ENCODE measurements around the gene FAR1.
"Not testable (repeated sequence)": the region's sequence is repeated elsewhere in the genome, so short reads cannot be mapped to it uniquely, and the experiment has no call there.

Gene FAR1

DNA sequence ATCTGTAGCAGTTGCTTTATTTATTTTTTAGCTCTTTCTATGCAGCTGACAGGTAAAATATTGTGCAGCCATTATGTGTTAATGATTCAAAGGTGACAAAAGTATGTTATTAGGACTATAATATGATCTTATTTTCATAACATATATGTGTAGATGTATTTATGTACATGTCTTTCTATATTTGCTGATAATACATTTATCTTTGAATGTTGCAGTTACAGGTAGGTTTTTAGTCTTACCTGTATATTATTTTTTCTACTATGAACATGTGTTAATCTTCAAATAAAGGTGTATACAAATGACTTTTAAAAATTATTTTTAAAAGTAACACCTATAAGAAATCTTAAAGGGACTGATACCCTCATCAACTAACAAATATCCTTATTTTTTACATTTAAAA, 33.6 kb downstream of the FAR1 start:
- no peak for DNase-seq (ENCODE audit: low read depth in 3 of 3, low spot score in 1 of 3)

DNA sequence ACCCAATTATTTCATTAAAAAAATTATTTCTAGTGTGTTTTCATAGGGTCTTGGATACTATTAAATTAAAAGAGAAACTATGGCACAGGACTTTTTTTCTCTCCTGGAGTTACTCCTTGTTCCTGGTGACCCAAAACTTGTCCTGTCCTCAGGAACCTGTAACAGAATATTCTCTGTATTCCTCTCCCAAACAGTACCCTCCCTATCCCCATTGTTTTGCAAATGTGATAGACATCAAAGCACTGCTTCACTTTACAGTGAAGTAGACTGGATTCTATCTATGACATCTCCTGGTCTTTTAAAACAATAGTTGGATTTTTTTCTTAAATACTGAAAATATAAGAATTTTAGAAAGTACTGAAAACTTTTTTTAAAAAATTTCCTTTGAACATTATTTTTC, 37.2 kb downstream of the FAR1 start:
- no peak for DNase-seq (ENCODE audit: low read depth in 3 of 3, low spot score in 1 of 3)

DNA sequence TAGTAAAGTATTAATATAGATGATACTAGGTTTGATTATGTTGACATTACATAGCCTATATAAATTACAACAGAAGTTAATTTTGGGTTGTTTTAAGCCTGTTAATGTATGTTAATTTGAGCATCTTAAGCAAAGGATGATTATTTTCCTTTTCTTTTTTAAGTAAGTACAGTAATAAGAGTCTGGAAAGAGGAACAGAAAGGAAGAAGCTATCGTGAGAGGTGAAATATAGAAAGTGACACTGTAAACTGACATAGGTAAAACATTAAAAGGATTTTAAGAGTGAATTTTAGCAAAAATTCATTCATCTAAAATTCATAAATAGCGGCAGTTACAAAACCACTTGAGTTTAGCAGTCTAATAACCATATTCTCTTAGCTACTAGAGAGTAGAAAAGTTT, 45.5 kb downstream of the FAR1 start:
- DNase-seq (ENCODE audit: low read depth in 3 of 3, low spot score in 1 of 3), result no peak

- no peak for DNase-seq (ENCODE audit: low read depth in 3 of 3, low spot score in 1 of 3)
Measured at GRCh38 chr11:13717331-13717730, 48.9 kb downstream of the FAR1 start.

GRCh38 chr11:13718394-13718793, 49.9 kb downstream of the FAR1 start:
- DNase-seq (ENCODE audit: low read depth in 3 of 3, low spot score in 1 of 3), result no peak

DNA sequence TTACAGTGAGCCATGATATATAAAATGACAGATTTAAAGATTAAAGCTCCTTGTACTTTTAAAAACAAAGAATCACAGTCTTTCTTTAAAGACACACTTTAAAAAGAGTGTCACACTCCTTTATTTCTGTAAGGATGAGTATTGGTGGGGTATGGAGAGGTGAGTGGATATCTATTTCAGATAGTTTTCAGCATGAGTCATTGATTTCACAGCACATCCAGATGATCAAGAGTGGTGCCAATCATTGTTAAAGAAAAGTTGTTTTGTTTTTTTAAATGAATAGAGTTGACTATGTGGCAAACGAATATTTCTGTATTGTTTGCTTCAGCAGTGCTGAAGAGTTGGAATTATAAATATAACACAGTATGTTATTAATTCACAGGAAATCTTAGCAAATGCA, 52.5 kb downstream of the FAR1 start:
- DNase-seq (ENCODE audit: low read depth in 3 of 3, low spot score in 1 of 3), result no peak

DNA sequence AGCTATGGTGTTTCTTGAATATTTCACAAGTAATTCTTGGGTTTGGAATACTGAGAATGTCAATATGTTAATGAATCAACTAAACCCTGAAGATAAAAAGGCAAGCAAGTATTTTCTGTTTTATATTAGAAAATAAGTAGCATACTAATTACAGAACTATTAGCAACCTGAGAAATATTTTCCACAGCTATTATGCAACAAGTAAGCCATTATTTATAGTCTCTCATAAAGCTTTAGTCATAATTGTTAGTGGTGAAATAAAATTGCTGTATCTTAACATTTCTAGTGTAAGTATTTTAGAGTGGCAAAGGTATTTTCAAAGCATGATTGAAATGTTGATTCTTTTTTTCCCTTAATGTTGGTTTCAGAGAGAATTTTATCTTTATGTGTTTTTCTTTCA, 53.3 kb downstream of the FAR1 start:
- no peak for DNase-seq (ENCODE audit: low read depth in 3 of 3, low spot score in 1 of 3)

DNA sequence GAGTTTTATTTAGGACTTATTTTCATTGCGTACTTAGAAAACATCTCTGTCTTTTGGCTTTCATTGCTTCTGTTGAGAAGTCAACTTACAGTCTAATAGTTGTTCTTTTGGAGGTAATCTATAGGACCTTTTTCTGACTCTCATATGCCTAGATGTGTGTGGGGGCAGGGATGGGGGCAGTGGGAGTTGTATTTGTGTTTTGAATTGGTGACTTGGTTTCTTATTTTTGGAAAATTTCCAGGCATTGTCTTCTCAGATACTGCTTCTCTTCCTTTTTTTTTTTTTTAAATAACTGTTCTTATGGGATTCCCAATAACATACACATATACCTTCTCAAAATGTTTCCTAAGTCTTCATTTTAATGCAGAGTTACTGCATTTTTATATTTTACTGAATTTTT, 58.0 kb downstream of the FAR1 start:
- DNase-seq (ENCODE audit: low read depth in 3 of 3, low spot score in 1 of 3), result no peak

GRCh38 chr11:13728076-13728475, 59.6 kb downstream of the FAR1 start:
- DNase-seq (ENCODE audit: low read depth in 3 of 3, low spot score in 1 of 3), result no peak

DNA sequence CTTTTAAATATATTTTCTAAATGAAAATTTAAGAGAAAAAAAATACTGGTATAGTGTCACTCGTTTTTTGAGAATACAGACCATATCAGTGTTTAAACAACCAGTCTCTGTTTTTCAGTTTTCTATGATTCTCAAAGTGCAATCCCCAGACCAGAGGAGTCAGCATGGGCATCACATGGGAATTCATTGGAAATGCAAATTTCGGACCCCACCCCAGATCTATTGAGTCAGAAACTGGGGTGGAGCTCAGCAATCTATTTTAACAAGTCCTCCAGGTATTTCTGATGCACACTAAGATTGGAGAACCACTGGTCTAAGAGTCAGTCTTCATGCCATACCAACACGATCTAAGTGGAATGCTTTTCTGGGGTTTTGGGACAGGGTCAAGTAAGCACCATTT, 66.1 kb downstream of the FAR1 start:
- DNase-seq (ENCODE audit: low read depth in 3 of 3, low spot score in 1 of 3), result no peak

DNA sequence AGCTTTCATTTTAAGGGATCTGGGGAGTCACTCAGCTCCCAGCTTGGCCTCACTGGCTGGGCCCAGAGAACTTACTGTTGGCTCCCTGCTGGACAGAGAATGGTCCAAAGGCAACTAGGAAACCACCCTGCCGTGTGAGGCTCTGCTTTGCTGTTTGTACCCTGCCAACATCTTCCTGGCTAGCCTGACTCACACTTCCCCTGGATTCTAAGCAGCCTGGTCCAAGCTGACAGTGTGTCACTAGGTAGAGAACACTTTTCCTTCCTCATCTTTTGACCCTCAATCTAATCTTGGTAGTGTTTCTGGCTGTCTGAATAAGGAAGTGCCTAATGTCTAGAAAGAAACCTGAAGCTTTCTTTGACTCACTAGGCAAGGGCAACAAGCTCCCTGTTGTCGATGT, 76.7 kb downstream of the FAR1 start:
- no peak for DNase-seq (ENCODE audit: low read depth in 3 of 3, low spot score in 1 of 3)

DNA sequence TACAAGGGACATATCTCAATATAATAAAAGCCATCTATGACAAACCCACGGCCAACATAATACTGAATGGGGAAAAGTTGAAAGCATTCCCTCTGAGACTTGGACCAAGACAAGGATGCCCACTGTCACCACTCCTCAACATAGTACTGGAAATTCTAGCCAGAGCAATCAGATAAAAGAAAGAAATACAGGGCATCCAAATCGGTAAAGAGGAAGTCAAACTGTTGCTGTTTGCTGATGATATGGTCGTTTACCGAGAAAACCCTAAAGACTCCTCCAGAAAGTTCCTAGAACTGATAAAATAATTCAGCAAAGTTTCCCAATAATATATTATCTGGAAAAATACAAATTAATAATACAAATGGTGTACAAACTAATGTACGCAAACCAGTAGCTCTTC, 84.8 kb downstream of the FAR1 start:
- DNase-seq (ENCODE audit: low read depth in 3 of 3, low spot score in 1 of 3), result not testable (repeated sequence)

GRCh38 chr11:13759050-13759449, 90.6 kb downstream of the FAR1 start:
- DNase-seq (ENCODE audit: low read depth in 3 of 3, low spot score in 1 of 3), result no peak

DNA sequence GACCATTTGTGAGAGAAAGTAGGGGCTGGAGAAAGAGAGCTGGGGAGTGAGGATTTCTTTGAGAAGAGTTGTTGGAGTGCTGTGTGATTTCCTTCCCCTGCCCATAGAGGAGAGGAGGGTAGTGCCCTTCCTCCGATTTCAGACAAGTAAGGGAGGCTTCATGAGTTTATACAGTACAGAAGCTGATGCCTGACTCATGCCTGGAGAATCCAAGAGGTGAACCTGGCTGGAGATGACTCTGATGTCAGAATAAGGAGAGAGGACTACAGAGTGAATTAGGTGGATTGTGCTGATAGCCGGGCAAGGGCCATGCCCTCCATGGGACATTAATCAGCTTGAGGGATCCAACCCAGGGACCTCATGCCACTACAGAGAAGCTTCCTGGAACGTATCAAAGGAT, 91.6 kb downstream of the FAR1 start:
- no peak for DNase-seq (ENCODE audit: low read depth in 3 of 3, low spot score in 1 of 3)

GRCh38 chr11:13761250-13761649, 92.8 kb downstream of the FAR1 start:
- no peak for DNase-seq (ENCODE audit: low read depth in 3 of 3, low spot score in 1 of 3)

DNA sequence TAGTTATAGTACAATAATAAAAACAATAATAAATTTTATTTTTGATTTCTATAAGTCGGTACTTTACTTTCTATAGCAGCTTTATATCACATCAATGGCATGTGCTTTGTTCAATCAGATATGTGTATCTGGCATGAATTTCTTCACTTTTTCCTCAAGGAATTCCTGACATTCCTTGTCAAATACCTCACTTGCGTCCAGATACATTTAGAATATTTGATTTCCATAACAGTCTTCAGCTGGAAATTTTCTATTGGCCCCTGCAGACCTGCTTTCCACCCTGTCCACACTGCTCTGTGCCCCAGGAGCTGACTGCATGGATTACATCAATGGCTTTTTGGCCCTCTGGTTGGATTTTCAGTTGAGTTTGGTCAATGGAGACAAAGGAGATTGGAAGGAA, 93.2 kb downstream of the FAR1 start:
- DNase-seq (ENCODE audit: low read depth in 3 of 3, low spot score in 1 of 3), result no peak

- no peak for DNase-seq (ENCODE audit: low read depth in 3 of 3, low spot score in 1 of 3)
Measured at GRCh38 chr11:13762718-13763117, 94.2 kb downstream of the FAR1 start.

DNA sequence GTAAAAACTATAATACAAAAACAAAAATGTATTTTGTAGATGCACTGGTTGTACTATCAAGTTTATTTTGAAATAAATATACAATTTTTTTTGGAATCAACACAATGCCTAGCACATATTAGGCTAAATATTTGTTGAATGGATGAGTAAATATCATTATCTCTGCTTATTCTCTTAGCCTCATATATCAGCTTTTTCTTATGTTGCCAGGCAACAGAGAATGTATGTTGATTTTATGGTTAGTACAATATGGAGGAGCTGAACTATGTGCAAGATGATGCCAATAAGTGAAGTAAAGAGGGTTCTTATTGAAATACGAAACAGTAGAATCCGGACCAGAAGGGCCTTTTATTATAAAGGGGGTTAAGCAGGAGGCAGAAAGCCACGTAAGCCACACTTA, 94.9 kb downstream of the FAR1 start:
- no peak for DNase-seq (ENCODE audit: low read depth in 3 of 3, low spot score in 1 of 3)

DNA sequence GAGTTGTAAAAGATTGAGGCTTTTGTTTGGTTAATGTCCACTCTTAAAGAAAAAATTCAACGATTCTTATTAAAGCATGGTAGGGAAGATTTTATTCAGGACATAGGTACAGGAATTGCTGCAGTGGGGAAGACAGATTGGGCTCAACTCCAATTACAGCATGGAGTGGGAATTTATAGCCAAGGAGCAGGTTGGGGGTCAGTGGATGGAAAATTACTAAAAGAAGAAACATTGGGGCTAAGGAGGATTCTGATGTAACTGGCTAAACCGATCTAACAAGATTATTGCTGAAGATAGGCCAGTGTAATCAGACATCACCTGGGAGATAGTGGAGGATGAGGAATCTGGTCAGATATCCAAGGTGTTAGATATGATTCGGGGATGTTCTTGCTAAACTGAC, 97.4 kb downstream of the FAR1 start:
- no peak for DNase-seq (ENCODE audit: low read depth in 3 of 3, low spot score in 1 of 3)

- DNase-seq (ENCODE audit: low read depth in 3 of 3, low spot score in 1 of 3), result no peak
Measured at GRCh38 chr11:13767471-13767870, 99.0 kb downstream of the FAR1 start.

- no peak for DNase-seq (ENCODE audit: low read depth in 3 of 3, low spot score in 1 of 3)
Measured at GRCh38 chr11:13769188-13769587, 100.7 kb downstream of the FAR1 start.

DNA sequence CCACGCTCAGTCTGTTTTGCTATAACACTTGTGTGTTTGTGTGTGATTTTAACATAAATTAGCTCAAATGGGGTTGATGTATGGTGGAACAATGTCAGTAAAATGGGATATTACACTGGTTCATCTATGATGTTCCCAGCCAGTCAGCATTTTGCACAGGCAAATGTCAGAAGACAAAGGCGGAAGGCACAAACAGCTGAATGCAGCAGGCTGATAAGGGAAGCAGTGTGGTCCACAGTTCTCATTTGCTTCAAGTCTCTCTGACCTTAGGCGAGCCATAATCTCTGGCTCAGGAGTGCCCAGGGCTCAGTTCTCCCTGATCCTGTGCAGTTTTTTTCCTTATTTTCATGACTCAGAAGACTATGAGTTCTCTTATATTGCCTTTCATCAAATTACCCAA, 102.7 kb downstream of the FAR1 start:
- no peak for DNase-seq (ENCODE audit: low read depth in 3 of 3, low spot score in 1 of 3)

GRCh38 chr11:13772223-13773046, 104.0 kb downstream of the FAR1 start:
- DNase-seq (ENCODE audit: low read depth in 3 of 3, low spot score in 1 of 3), result peak in 1 of 3 donors; percentile 4

Measured in stimulated activated CD4-positive, alpha-beta T cell treated with anti-CD3 and anti-CD28 coated beads, TNF-alpha, amount 100 ng/mL, for 1 hour (primary cell).